Uterine smooth muscle cell (primary cell): ENCODE data around the gene PLXNB2. TPM values are rescaled to one million over a fixed set of nuclear protein-coding genes. Genes with fewer than 3 reads are reported as not detected.

ENCODE experiments used
- total RNA-seq: library from RNA; depleted of rRNA; stranded (reverse); fragments of >200 nt; gene quantifications from 2 replicates; pipeline ENCODE4 v1.2.3, GENCODE V29; 2014

The PLXNB2 gene, protein sequence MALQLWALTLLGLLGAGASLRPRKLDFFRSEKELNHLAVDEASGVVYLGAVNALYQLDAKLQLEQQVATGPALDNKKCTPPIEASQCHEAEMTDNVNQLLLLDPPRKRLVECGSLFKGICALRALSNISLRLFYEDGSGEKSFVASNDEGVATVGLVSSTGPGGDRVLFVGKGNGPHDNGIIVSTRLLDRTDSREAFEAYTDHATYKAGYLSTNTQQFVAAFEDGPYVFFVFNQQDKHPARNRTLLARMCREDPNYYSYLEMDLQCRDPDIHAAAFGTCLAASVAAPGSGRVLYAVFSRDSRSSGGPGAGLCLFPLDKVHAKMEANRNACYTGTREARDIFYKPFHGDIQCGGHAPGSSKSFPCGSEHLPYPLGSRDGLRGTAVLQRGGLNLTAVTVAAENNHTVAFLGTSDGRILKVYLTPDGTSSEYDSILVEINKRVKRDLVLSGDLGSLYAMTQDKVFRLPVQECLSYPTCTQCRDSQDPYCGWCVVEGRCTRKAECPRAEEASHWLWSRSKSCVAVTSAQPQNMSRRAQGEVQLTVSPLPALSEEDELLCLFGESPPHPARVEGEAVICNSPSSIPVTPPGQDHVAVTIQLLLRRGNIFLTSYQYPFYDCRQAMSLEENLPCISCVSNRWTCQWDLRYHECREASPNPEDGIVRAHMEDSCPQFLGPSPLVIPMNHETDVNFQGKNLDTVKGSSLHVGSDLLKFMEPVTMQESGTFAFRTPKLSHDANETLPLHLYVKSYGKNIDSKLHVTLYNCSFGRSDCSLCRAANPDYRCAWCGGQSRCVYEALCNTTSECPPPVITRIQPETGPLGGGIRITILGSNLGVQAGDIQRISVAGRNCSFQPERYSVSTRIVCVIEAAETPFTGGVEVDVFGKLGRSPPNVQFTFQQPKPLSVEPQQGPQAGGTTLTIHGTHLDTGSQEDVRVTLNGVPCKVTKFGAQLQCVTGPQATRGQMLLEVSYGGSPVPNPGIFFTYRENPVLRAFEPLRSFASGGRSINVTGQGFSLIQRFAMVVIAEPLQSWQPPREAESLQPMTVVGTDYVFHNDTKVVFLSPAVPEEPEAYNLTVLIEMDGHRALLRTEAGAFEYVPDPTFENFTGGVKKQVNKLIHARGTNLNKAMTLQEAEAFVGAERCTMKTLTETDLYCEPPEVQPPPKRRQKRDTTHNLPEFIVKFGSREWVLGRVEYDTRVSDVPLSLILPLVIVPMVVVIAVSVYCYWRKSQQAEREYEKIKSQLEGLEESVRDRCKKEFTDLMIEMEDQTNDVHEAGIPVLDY (N-terminal part only)
- total RNA-seq: 118 and 202 TPM in 2 replicates

DNA sequence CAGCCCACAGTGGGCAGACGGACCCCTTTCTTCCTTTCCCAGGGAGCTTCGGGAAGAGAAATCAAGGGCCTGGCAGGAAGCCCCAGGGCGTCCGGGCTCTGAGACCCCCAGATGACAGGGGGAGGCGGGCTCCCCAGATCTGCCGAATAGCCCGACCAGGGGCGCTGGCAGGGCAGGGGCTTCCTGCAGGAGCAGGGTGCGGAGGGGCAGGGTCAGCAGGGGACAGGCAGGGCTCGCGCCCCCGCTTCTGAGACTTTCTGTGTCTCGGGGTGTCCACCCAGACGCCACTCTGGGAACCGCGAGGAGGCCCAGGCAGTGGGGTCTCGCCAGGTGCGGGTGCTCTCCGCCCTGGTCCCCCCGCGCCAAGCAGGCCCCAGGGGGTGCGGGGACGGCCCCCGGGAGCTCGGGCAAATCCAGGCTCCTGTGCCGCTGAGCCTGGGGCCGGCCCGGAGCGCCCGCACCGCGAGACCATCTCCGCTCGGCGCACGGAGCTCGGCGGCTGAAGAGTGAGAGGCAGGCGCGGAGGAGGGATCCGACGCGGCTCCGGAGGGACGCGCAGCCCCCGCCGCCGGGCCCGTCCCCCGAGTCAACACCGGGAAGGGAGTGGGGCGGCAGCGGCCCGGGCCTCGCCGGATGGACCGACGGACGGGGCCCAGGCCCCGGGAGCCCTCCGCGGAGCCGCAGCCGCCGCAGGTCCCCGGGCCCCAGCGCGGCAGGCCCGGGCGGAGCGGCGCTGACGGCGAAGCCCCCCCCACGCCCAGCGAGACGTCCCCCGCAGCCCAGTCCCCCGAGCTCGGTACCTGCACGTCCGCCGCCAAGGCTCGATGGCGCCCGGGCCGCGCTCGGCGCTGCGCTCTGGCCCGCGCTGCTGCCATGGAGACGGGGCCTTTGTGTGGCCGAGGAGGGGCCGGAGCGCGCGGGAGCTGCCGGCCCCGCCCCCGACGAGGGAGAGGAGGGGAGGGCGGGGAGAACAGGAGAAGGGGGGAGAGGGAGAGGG, at the start of gene PLXNB2:
Gene PLXNB2, minus strand, starts transcription at position 894 of the 997 bp plus-strand sequence. CDS start 17,062 bp downstream, outside the sequence.

DNA sequence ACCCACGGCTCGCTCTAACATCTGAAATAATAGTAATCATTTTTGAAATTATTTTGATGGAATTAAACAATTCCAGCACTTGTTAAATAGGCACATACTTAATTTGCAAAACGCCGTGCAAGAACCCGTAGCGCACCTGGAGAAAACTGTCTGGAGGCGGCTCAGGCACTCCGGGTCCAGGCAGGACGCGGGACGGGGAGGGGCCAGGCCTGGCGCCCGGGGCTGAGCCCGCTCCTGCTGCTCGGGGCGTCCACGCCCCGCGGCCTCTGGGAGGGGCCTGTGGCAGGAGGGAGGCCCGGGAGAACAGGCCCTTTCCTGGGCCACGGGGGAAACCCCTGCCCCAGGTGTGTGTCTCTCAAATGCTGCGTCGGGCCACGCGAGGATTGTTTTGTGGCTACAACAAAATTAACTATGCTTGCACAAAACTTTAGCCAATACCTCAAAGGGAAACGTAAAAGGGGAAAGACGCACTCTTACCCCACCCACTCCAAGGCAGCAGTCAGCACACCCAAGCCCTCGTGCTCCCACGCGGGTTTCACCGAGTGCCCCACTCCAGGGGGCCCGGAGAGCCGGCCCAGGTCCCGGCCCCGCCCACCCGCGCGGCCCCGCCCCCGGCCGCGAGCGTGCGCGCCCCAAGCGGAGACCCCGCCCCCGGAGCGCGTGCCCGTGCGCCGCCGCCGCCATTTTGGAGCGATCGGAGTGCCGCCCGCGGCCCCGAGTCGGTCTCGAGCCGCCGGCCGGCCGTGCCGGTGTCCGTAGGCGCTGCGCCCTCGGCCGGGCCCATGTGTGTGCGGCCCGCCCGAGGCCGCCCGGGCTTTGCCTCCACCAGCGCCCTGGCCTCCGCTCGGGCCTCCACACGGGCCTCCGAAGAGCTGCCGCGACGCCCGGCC, 35.5 kb upstream of the PLXNB2 start, which contains the start of gene PPP6R2:
Gene PPP6R2, plus strand, starts transcription at position 677 of the 890 bp plus-strand sequence. CDS start 50,582 bp downstream, outside the sequence.

DNA sequence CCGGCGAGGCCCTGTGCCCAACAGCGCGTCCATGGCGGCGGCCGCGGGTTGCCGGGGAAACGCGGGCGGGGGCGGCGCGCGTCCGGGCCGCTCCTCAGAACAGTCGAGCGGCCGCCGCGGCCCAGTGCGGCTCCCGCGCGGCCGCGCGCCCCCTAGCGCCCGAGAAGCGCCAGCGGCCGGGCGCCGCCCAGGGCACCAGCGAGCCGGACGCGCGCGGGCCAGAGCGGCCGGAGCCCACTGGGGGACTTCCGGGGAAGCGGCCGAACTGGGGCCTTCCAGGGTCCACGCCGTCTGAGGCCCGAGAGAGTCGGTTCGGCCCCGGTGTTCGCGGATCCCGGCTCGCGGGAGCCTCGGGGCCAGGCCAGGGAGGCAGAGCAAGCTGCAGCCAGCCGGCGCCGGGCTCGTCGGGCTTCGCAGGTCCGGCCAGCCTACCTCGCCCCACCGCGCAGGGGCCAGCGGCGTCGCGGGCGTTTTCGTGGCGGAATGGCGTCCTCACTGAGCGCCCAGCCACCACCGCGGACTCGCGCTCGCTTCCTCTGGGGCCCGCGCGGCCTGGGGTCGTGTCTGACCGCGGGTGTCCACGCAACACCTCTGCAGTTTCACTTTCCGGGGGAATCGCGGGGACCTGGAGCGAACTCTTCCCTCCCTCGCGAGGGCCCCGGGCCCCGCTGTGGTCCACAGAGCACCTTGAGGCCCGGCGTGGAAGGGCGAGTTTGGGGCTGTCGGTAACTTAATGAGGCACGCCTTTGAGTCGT, 19.7 kb upstream of the PLXNB2 start, which contains the start of gene DENND6B:
Gene DENND6B, minus strand, starts transcription at position 57 of the 755 bp plus-strand sequence. Its CDS starts 24 bp downstream, at position 33.

DNA sequence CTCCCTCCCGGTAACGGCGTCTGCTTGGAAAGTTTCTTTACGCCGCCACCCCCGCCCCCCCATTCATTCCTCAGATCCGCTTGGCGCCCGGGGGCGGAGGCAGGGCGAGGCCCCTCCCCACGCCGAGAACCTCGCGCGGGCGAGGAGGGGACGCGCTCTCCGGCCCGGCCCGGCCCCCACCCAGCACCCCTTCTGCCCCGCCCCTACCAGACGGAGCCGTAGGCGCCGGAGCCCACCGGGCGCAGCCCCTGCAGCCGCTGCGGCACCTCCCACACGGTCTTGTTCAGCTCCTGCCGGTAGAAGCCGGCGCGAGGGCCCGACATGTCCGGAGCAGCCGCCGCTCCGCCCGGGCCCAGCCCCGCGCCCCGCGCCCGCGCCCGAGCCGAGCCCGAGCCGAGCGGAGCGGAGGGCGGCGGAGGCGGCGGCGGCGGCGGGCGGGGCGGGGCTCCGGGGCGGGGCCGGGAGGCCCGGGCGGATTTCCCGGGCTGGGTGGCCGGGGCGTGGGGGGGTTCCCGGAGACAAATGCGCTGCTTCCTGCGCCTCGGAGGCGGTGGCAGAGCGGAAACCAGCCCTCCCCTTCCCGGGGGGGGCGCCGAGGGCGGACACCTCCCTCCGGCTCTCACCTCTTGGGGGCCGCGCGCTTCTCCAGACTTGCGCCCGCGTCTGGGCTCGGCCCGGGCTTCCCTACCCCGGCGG, 37.3 kb downstream of the PLXNB2 start, which contains the start of gene MAPK11:
Gene MAPK11, minus strand, starts transcription at position 411 of the 696 bp plus-strand sequence. Its CDS starts 88 bp downstream, at position 323.

DNA sequence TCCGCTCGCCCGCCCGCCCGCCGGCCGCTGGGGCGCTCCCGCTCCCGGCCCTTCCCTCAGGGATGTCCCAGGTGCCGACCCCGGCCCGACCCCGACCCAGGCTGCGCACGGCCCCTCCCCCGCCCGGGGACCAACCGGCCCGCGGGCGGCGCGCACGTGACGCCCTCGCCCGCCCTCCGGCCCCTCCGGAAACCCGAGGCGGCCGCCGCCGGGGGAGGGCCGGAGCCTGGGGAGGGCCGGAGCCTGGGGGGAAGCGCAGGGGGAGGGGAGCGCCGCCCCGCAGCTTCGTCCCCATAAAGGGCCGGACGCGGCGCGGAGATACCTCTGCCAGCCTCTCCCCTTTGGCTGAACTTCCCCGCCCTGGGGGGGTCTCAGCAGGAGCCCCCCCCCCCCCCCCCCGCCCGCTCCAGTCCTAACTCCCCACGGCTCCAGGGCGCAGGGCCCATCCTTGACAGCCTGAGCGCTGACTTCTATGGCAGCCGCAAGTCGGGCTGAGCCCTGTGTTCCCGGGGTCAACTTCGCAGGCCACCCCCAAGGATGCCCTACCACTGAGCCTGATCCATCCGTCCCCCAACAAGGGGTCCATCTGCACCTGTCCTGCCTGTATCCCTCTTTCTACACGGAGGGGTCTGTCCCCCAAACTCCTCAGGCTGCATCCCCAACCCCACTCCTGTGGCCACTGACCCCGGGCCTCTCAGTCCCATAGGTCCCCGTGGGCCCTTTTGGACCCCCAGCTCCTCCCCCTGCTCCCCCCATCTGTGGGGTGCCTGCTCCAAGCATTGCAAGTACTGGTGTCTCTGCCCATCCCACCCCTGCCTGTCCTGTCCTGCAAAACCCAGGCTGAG, 45.6 kb downstream of the PLXNB2 start, which contains the start of gene MAPK12:
Gene MAPK12, minus strand, starts transcription at position 69 of the 845 bp plus-strand sequence. CDS start 174 bp downstream, outside the sequence.

DNA sequence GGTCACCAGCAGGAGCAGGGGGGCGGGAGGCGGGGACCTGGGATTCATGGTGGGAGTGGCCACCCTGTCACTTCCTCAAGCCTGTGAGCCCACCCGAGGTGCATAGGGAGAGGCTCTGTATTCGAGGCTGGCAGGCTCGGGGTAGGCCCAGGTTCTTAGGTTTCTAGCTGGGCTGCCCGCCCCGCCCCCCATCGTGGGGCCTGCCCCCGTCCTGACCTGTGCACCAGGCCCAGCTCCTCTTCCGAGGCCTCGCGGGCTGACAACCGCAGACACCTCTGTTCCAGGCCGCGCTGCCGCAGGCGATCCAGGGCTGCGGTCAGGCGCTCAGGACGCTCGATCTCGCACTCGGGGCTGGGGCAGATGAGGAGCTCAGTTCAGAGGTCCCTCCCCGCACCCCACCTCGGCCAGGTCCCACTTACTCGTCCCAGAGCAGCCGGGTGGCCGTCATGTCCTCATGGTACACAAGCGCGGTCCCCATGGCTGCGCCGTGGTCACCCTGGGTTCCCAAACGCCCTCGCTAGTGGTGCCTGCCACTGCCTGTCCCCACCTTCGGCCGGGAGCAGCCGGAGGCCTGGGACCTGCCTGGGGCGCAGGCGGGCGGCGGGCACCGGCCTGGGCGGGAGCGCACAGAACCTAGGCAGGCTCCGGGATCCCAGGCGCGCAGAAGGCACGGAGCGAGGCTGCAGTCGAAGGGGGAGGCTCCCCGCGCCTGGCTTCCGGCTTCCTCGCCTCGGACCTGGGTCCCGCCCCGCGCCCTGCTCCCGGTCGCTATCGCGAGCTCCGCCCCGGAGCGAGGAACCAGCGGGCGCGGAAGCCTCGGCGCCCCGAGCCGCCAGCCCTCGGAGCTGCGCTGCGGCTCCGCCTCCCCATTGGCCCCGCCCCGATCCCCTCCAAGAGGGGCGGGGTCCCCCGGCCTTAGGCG, 56.6 kb downstream of the PLXNB2 start, which contains the start of gene HDAC10:
Gene HDAC10, minus strand, starts transcription at position 711 of the 922 bp plus-strand sequence. Its CDS starts 233 bp downstream, at position 478.

DNA sequence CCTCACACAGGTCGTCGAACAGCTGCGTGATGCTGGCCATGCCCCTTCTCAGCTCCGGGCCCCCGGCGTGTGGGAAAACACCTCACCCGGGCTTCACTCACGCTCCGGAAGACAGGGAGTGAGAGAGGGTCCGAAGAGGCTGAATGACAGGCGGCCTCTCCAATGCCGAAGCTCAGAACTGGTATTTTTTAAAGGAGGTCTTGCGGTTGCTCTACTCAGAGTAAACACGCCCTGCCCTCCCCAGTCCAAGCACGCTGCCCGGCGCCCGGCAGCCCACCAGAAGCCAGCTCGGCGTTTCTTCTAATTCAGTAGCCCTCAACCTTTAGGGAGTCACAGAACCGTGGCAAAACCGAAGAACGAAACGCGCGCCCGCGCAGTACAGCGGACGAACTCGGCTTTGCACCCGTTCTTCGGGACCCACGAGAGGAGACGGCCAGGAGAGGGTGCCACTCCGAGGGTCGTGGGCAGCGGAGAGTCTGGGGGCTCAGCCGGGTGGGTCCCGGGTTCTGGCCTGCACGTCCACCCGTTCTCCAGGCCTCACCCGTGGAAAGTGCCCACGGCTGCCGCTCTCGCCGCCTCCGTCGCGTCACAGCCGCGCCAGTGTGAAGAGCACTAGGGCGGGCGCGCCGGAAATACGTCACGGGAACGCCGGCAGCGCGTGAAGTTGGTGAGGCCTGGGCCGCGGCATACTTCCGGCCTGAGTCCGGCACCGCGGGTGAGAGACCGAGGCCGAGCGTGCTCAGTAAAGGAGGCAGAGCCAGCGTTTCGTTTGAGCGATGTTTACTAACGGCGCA, 62.8 kb downstream of the PLXNB2 start, which contains the start of gene TUBGCP6:
Gene TUBGCP6, minus strand, starts transcription at position 604 of the 794 bp plus-strand sequence. Its CDS starts 564 bp downstream, at position 40.

Other genes with a start within 250 kb of the PLXNB2 start
- gene TTLL8, start 249.3 kb downstream of the PLXNB2 start, total RNA-seq: not detected in 2 replicates
- gene MLC1, start 222.2 kb downstream of the PLXNB2 start, total RNA-seq: 0.12 TPM in 1 of 2 replicates, not detected in the other
- 1.7 and 5.1 TPM in 2 replicates for gene MOV10L1, start 217.6 kb downstream of the PLXNB2 start, total RNA-seq
- 0.37 and 0.66 TPM in 2 replicates for gene PANX2, start 136.9 kb downstream of the PLXNB2 start, total RNA-seq
- gene TRABD, start 121.7 kb downstream of the PLXNB2 start, total RNA-seq: 30.1 and 33.0 TPM in 2 replicates
- 25.6 and 28.3 TPM in 2 replicates for gene SELENOO, start 106.6 kb downstream of the PLXNB2 start, total RNA-seq
- 37.0 and 37.6 TPM in 2 replicates for gene TUBGCP6, start 62.6 kb downstream of the PLXNB2 start, total RNA-seq
- 30.1 and 40.7 TPM in 2 replicates for gene HDAC10, start 56.4 kb downstream of the PLXNB2 start, total RNA-seq
- gene MAPK12, start 46.0 kb downstream of the PLXNB2 start, total RNA-seq: 41.2 and 46.6 TPM in 2 replicates
- 7.4 and 8.6 TPM in 2 replicates for gene MAPK11, start 37.3 kb downstream of the PLXNB2 start, total RNA-seq
- gene DENND6B, start 19.4 kb upstream of the PLXNB2 start, total RNA-seq: 1.5 and 2.7 TPM in 2 replicates
- 72.0 and 73.0 TPM in 2 replicates for gene PPP6R2, start 35.7 kb upstream of the PLXNB2 start, total RNA-seq
- 83.4 and 118 TPM in 2 replicates for gene SBF1, start 167.4 kb upstream of the PLXNB2 start, total RNA-seq
- 1.8 and 7.0 TPM in 2 replicates for gene ADM2, start 173.9 kb upstream of the PLXNB2 start, total RNA-seq
- gene MIOX, start 179.2 kb upstream of the PLXNB2 start, total RNA-seq: not detected in 2 replicates
- gene LMF2, start 200.1 kb upstream of the PLXNB2 start, total RNA-seq: 48.0 and 51.4 TPM in 2 replicates
- gene NCAPH2, start 200.6 kb upstream of the PLXNB2 start, total RNA-seq: 36.0 and 79.0 TPM in 2 replicates
- gene SCO2, start 218.0 kb upstream of the PLXNB2 start, total RNA-seq: 2.7 and 4.5 TPM in 2 replicates
- gene TYMP, start 222.4 kb upstream of the PLXNB2 start, total RNA-seq: 5.1 and 12.5 TPM in 2 replicates
- 0.11 and 0.62 TPM in 2 replicates for gene KLHDC7B, start 238.3 kb upstream of the PLXNB2 start, total RNA-seq